ENCODE data around the gene KCNC4.

Gene KCNC4

GRCh38 chr1:110233861-110234260 lies 23.7 kb downstream of the KCNC4 start:
- DNase-seq = no peak

- DNase-seq = no peak
Measured at GRCh38 chr1:110234691-110235090, 24.6 kb downstream of the KCNC4 start.

- DNase-seq = no peak
Measured at GRCh38 chr1:110235181-110235833, 25.2 kb downstream of the KCNC4 start.

GRCh38 chr1:110235834-110236682 lies 25.9 kb downstream of the KCNC4 start:
- no peak for DNase-seq

GRCh38 chr1:110237386-110238152 lies 27.5 kb downstream of the KCNC4 start:
- DNase-seq = no peak

- no peak for DNase-seq
Measured at GRCh38 chr1:110239441-110240430, 29.6 kb downstream of the KCNC4 start.

- peak; percentile 55 for DNase-seq
Measured at GRCh38 chr1:110240476-110241210, 30.5 kb downstream of the KCNC4 start.

GRCh38 chr1:110241516-110241915 lies 31.4 kb downstream of the KCNC4 start:
- no peak for DNase-seq

- no peak for DNase-seq
Measured at GRCh38 chr1:110242062-110242461, 31.9 kb downstream of the KCNC4 start.

- DNase-seq = peak; percentile 19
Measured at GRCh38 chr1:110242731-110243130, 32.6 kb downstream of the KCNC4 start.

- no peak for DNase-seq
Measured at GRCh38 chr1:110243146-110243545, 33.0 kb downstream of the KCNC4 start.

- DNase-seq = peak; percentile 60
Measured at GRCh38 chr1:110243574-110243973, 33.5 kb downstream of the KCNC4 start.

GRCh38 chr1:110245876-110246620 lies 35.9 kb downstream of the KCNC4 start:
- DNase-seq = no peak

- DNase-seq = no peak
Measured at GRCh38 chr1:110248746-110249145, 38.6 kb downstream of the KCNC4 start.

GRCh38 chr1:110249256-110249655 lies 39.1 kb downstream of the KCNC4 start:
- no peak for DNase-seq

GRCh38 chr1:110250008-110250407 lies 39.9 kb downstream of the KCNC4 start:
- no peak for DNase-seq

GRCh38 chr1:110250749-110251148 lies 40.6 kb downstream of the KCNC4 start:
- DNase-seq = no peak

- no peak for DNase-seq
Measured at GRCh38 chr1:110253213-110253612, 43.1 kb downstream of the KCNC4 start.

- no peak for DNase-seq
Measured at GRCh38 chr1:110254604-110255391, 44.7 kb downstream of the KCNC4 start.

- DNase-seq = peak; percentile 37
Measured at GRCh38 chr1:110255392-110255787, 45.3 kb downstream of the KCNC4 start.
